HG03575 (cell line): ENCODE data around the gene SLC6A2.
"Not testable (repeated sequence)": the region's sequence is repeated elsewhere in the genome, so short reads cannot be mapped to it uniquely, and the experiment has no call there.

Source experiments
- ATAC-seq: cut with Tn5 transposase; IDR thresholded peaks from one replicate; pipeline ENCODE4 v1.9.1; 2021; ENCODE audit not compliant: unreplicated experiment, insufficient number of reproducible peaks, low FRiP score; ENCODE audit errors: extremely low read depth

SLC6A2 gene

DNA sequence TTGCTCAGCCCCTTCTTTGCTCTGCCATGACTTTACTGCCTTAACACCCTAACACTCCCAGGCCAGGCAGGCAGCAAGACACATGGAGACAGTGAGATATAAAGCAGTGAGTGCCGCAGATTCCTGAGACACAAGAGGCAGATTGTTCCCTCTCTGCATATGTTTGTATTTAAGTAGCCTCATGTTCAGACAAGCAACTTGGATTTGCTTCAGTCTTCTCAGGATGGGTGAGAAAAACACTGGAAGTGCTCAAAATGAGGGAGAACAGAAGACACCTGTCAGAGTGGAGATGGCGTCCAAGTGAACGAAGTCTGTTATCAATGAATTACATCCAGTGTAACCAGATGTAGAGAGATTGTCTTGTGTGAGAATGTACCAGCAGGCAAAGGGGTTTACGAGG, 90.3 kb downstream of the SLC6A2 start:
- no peak for ATAC-seq

DNA sequence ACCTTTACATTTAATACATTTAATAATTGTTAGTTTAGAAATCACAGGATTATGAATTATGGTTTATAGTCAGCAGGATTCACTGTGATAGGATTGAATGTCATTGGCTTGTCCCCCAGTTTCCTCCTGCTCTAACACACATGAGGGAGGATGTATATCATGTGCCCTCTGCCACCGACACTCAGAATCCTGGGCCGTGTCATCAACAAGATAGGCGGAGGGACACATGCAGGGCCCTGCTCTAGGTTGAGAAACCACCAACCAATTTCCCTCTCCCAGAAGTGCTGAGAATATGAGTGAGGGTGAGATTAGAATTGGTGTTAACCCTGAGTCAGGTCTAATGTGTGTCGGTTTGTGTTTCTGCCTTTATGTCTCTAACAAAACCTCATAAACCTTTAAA, 92.0 kb downstream of the SLC6A2 start:
- no peak for ATAC-seq

DNA sequence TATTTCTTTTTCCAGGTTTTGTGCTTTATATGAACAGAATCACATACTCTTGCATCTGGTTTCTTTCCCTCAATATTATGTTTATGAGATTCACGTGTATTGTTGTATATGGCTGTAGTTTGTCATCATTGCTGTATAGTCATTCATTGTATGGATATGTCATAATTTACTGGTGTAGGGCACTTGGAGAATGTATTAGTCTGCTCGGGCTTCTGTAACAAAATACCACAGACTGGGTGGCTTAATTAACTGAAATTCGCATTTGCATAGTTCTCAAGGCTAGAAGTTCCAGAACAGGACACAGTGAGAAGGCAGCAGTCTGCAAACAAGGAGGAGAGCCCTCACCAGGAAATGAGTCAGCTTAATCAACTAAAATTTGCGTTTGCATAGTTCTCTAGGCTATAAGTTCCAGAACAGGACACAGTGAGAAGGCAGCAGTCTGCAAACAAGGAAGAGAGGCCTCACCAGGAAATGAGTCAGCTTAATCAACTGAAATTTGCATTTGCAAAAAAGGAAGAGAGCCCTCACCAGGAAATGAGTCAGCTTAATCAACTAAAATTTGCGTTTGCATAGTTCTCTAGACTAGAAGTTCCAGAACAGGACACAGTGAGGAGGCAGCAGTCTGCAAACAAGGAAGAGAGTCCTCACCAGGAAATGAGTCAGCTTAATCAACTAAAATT, 96.8 kb downstream of the SLC6A2 start:
- not testable (repeated sequence) for ATAC-seq

DNA sequence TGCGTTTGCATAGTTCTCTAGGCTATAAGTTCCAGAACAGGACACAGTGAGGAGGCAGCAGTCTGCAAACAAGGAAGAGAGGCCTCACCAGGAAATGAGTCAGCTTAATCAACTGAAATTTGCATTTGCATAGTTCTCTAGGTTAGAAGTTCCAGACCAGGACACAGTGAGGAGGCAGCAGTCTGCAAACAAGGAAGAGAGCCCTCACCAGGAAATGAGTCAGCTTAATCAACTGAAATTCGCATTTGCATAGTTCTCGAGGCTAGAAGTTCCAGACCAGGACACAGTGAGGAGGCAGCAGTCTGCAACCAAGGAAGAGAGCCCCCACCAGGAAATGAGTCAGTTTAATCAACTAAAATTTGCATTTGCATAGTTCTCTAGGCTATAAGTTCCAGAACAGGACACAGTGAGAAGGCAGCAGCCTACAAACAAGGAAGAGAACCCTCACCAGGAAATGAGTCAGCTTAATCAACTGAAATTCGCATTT, 97.4 kb downstream of the SLC6A2 start:
- ATAC-seq = not testable (repeated sequence)
